Osteoblast (primary cell): ENCODE measurements around the gene LIMS4. TPM values are rescaled to one million over a fixed set of nuclear protein-coding genes. Genes with fewer than 3 reads are reported as not detected.
"Not testable (repeated sequence)": the region's sequence is repeated elsewhere in the genome, so short reads cannot be mapped to it uniquely, and the experiment has no call there.

Experiments
- DNase-seq: peaks from one replicate; pipeline ENCODE4 v3.0.0; 2011; ENCODE audit warnings: low spot score, mixed read lengths; ENCODE audit not compliant: insufficient read length; ENCODE audit errors: missing footprints
- H2AFZ ChIP-seq: 2 replicates; pipeline ENCODE4 v1.6.0; 2011; ENCODE audit warnings: mild to moderate bottlenecking, low read length
- H3K27ac ChIP-seq: 2 replicates; pipeline ENCODE4 v1.5.1; 2011; ENCODE audit warnings: mild to moderate bottlenecking, low read depth, low read length, moderate library complexity
- H3K27me3 ChIP-seq: 2 replicates; pipeline ENCODE4 v1.6.0; 2012; ENCODE audit warnings: mild to moderate bottlenecking, control low read depth, inconsistent platforms, low read length, moderate library complexity; ENCODE audit not compliant: insufficient read depth
- H3K36me3 ChIP-seq: 2 replicates; pipeline ENCODE4 v1.5.1; 2011; ENCODE audit warnings: mild to moderate bottlenecking, low read length, control low read depth, moderate library complexity; ENCODE audit not compliant: insufficient read depth
- H3K4me1 ChIP-seq: 2 replicates; pipeline ENCODE4 v1.5.1; 2011; ENCODE audit warnings: mild to moderate bottlenecking, low read length, control low read depth, moderate library complexity; ENCODE audit not compliant: insufficient read depth
- H3K4me2 ChIP-seq: 2 replicates; pipeline ENCODE4 v1.6.0; 2011; ENCODE audit warnings: mild to moderate bottlenecking, low read length; ENCODE audit not compliant: insufficient read depth
- H3K4me3 ChIP-seq: fragments of 200-600 bp; sonication (generic); 3 replicates; pipeline ENCODE4 v1.5.1; 2012; ENCODE audit warnings: mild to moderate bottlenecking, low read length, inconsistent platforms; ENCODE audit not compliant: insufficient read depth
- H3K79me2 ChIP-seq: 2 replicates; pipeline ENCODE4 v1.6.0; 2012; ENCODE audit warnings: mild to moderate bottlenecking, low read length, control low read depth, inconsistent platforms; ENCODE audit not compliant: insufficient read depth
- H3K9me3 ChIP-seq: 2 replicates; pipeline ENCODE4 v1.5.1; 2011; ENCODE audit warnings: low read depth, low read length, control low read depth
- H4K20me1 ChIP-seq: 2 replicates; pipeline ENCODE4 v1.6.0; 2012; ENCODE audit warnings: mild to moderate bottlenecking, low read length, control low read depth; ENCODE audit not compliant: insufficient read depth
- small RNA-seq: library from RNA; depleted of rRNA; stranded (forward); fragments of <200 nt; gene quantifications from one replicate; pipeline ENCODE3, GENCODE V24; 2012
- total RNA-seq: library from RNA; depleted of rRNA; stranded (reverse); fragments of >200 nt; gene quantifications from 2 replicates; pipeline ENCODE4 v1.2.3, GENCODE V29; 2012

Gene LIMS4
- total RNA-seq, 1 donor, result 6.9 TPM

GRCh38 chr2:110399378-110399777, 73.2 kb downstream of the LIMS4 start:
- not testable (repeated sequence) for H3K4me1 ChIP-seq, H3K36me3 ChIP-seq, H4K20me1 ChIP-seq, H2AFZ ChIP-seq, DNase-seq, H3K9me3 ChIP-seq, H3K4me2 ChIP-seq, H3K79me2 ChIP-seq, H3K27ac ChIP-seq, H3K27me3 ChIP-seq, H3K4me3 ChIP-seq

GRCh38 chr2:110395990-110396389, 76.6 kb downstream of the LIMS4 start:
- not testable (repeated sequence) for H3K4me2 ChIP-seq, H3K79me2 ChIP-seq, H2AFZ ChIP-seq, H4K20me1 ChIP-seq, DNase-seq, H3K27ac ChIP-seq, H3K9me3 ChIP-seq, H3K36me3 ChIP-seq, H3K4me1 ChIP-seq, H3K27me3 ChIP-seq, H3K4me3 ChIP-seq

Small RNA genes within 50 kb of the gene (small RNA-seq; reads per million reads assigned to genes)
- gene AC108938.1, result not detected

Other genes starting within 250 kb of the LIMS4 start
- 56.0 and 62.2 TPM in 2 replicates for gene RGPD6, start 104.4 kb upstream of the LIMS4 start, total RNA-seq
- gene BUB1, start 205.2 kb upstream of the LIMS4 start, total RNA-seq, result 4.7 and 7.1 TPM in 2 replicates